ENCODE results near the gene UGT3A2. TPM values are rescaled to one million over a fixed set of nuclear protein-coding genes. Genes with fewer than 3 reads are reported as not detected.

UGT3A2 gene
- total RNA-seq, 4 donors from 2014 or later: not detected

- no peak for DNase-seq (ENCODE audit: low spot score)
- TF ChIP-seq, protein P1, sequence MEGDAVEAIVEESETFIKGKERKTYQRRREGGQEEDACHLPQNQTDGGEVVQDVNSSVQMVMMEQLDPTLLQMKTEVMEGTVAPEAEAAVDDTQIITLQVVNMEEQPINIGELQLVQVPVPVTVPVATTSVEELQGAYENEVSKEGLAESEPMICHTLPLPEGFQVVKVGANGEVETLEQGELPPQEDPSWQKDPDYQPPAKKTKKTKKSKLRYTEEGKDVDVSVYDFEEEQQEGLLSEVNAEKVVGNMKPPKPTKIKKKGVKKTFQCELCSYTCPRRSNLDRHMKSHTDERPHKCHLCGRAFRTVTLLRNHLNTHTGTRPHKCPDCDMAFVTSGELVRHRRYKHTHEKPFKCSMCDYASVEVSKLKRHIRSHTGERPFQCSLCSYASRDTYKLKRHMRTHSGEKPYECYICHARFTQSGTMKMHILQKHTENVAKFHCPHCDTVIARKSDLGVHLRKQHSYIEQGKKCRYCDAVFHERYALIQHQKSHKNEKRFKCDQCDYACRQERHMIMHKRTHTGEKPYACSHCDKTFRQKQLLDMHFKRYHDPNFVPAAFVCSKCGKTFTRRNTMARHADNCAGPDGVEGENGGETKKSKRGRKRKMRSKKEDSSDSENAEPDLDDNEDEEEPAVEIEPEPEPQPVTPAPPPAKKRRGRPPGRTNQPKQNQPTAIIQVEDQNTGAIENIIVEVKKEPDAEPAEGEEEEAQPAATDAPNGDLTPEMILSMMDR (IDR thresholded peaks at IDR 0.05): no peak
- no peak for ATAC-seq (ENCODE audit: low FRiP score)
Observed at GRCh38 chr5:36060420-36060887, 6.2 kb downstream of the UGT3A2 start.

- ATAC-seq (ENCODE audit: low FRiP score): no peak
- DNase-seq (ENCODE audit: low spot score): no peak
- TF ChIP-seq, protein P1 (IDR thresholded peaks at IDR 0.05): no peak
Observed at GRCh38 chr5:36059571-36060419, 6.9 kb downstream of the UGT3A2 start.

DNA sequence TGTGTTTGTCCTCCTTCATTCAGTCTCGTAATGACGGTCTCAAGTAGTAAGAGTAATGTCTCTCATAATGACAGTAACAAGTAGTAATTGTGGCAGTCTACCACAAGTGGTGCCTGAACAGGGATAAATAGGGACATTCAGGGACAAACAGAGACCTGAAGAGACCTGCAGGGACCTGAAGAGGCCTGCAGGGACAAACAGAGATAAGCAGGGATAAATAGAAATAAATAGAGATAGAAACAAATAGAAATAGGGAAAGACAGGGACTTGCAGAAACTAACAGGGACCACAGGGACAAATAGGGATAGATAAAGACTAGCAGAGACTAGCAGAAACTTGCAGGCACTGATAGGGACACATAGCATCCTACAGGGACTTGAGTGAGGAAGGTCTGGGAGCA is 7.9 kb downstream of the UGT3A2 start:
- TF ChIP-seq, protein P1 (IDR thresholded peaks at IDR 0.05): no peak
- ATAC-seq (ENCODE audit: low FRiP score): no peak
- DNase-seq (ENCODE audit: low spot score): no peak

DNA sequence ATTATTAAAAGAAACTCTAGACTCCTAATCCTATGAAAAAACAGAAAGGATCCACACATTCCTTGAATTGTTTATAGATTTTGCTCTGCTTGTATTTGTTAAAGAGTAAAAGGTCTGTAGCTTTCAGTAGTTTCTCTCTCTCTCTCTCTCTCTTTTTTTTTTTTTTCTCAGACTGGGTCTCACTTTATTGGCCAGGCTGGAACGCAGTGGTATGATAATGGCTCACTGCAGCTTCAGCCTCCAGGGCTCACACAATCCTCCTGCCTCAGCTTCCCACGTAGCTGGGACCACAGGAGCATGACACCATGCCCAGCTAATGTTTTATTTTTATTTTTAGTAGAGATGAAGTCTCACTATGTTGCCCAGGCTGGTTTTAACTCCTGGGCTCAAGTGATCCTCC is 9.3 kb downstream of the UGT3A2 start:
- ATAC-seq (ENCODE audit: low FRiP score) (no peak), DNase-seq (ENCODE audit: low spot score) (no peak)
- TF ChIP-seq, protein P1 (IDR thresholded peaks at IDR 0.05): no peak

DNA sequence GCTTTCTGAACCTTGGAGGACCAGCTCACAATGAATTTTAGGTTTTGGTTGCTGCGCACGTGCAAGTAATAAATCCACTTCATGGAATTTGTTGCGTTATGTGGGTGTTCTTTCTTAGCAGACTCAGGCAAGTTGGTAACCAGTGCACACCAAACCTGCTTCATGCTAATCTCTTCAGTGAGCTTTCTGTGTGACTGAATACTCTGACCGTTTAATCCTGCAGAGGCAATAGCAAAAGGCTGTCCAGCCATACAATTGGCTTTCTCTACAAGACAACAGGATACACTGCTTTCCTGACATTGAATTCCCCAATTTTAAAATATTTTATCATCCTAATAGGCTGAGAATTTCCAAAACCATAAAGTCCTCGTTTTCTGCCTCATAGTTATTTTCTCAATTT is 10.3 kb downstream of the UGT3A2 start:
- DNase-seq (ENCODE audit: low spot score): no peak
- TF ChIP-seq, protein P1 (IDR thresholded peaks at IDR 0.05): no peak
- no peak for ATAC-seq (ENCODE audit: low FRiP score)

DNA sequence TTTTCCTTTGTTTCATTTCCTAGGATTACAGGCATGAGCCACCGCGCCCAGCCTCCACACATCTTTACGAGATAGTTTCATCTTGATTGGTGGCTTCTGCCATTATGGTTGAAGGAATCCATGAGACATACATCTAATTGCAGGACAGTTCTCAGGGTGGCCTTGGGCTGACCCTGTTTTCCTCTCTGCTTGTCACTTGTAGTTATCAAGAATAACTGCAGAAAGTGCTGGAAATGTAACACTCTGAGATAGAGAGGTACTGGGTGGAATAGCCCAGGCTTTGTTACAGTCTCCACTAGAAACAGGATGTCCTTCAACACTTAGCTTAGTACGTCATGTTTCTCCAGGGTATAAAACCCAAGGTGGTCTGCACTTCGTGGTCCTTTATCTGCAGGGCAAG is 10.7 kb downstream of the UGT3A2 start:
- ATAC-seq (ENCODE audit: low FRiP score): no peak
- TF ChIP-seq, protein P1 (IDR thresholded peaks at IDR 0.05): no peak
- no peak for DNase-seq (ENCODE audit: low spot score)

GRCh38 chr5:36054647-36055046 is 12.0 kb downstream of the UGT3A2 start:
- TF ChIP-seq, protein P1 (IDR thresholded peaks at IDR 0.05): no peak
- DNase-seq (ENCODE audit: low spot score) (no peak), ATAC-seq (ENCODE audit: low FRiP score) (no peak)

Data from omental fat pad (tissue), 4 donors.